GM23338 (cell line): ENCODE results near the gene TENT5C. TPM values are rescaled to one million over a fixed set of nuclear protein-coding genes. Genes with fewer than 3 reads are reported as not detected.

ENCODE experiments used
- ATAC-seq: fragments of 200-7000 bp; cut with Tn5 transposase; 3 replicates; pipeline ENCODE4 v1.9.1; 2020
- DNase-seq: peaks from one replicate; pipeline ENCODE4 v3.0.0-alpha.2; 2015; ENCODE audit warnings: low spot score
- H2AFZ ChIP-seq: fragments of 200-600 bp; sonication (generic); 2 replicates; pipeline ENCODE4 v1.8.0; 2016; ENCODE audit warnings: antibody characterized with exemption, mild to moderate bottlenecking, moderate library complexity
- H3F3A ChIP-seq: fragments of 200-600 bp; sonication (generic); replicated peaks from 2 replicates; pipeline ENCODE4 v1.8.0; 2017; ENCODE audit warnings: antibody characterized with exemption, mixed run types, low read depth
- H3K27ac ChIP-seq: fragments of 200-600 bp; sonication (generic); 2 replicates; pipeline ENCODE4 v1.6.1; 2016; ENCODE audit warnings: low read depth
- H3K27me3 ChIP-seq: fragments of 200-600 bp; sonication (generic); 2 replicates; pipeline ENCODE4 v1.8.0; 2016; ENCODE audit warnings: mild to moderate bottlenecking, mixed run types, moderate library complexity; ENCODE audit not compliant: insufficient read depth
- H3K36me3 ChIP-seq: fragments of 200-600 bp; sonication (generic); 2 replicates; pipeline ENCODE4 v1.8.0; 2016; ENCODE audit warnings: mild to moderate bottlenecking; ENCODE audit not compliant: insufficient read depth
- H3K4me1 ChIP-seq: fragments of 200-600 bp; sonication (generic); 2 replicates; pipeline ENCODE4 v1.8.0; 2016; ENCODE audit warnings: mild to moderate bottlenecking, moderate library complexity; ENCODE audit not compliant: insufficient read depth
- H3K4me2 ChIP-seq: fragments of 200-600 bp; sonication (generic); 2 replicates; pipeline ENCODE4 v1.7.1; 2017; ENCODE audit warnings: mixed run types
- H3K4me3 ChIP-seq: fragments of 200-600 bp; sonication (generic); 2 replicates; pipeline ENCODE4 v1.6.1; 2016; ENCODE audit warnings: mixed run types
- H3K79me2 ChIP-seq: fragments of 200-600 bp; sonication (generic); replicated peaks from 2 replicates; pipeline ENCODE4 v1.8.0; 2017; ENCODE audit warnings: mild to moderate bottlenecking; ENCODE audit not compliant: insufficient read depth
- H3K9me2 ChIP-seq: fragments of 200-600 bp; sonication (generic); 2 replicates; pipeline ENCODE4 v1.8.0; 2017; ENCODE audit not compliant: insufficient read depth
- H4K20me1 ChIP-seq: fragments of 200-600 bp; sonication (generic); replicated peaks from 2 replicates; pipeline ENCODE4 v1.8.0; 2017; ENCODE audit warnings: mild to moderate bottlenecking; ENCODE audit not compliant: insufficient read depth
- H3K27ac Mint-ChIP-seq: 2 replicates; pipeline ENCODE4 v1.8.0; 2020; ENCODE audit warnings: inconsistent platforms, mild to moderate bottlenecking, moderate library complexity, mixed read lengths
- H3K27me3 Mint-ChIP-seq: 3 replicates; pipeline ENCODE4 v1.8.0; 2022; ENCODE audit warnings: low read depth, mild to moderate bottlenecking, moderate library complexity, mixed read lengths, inconsistent platforms; ENCODE audit not compliant: insufficient read depth, poor library complexity
- H3K36me3 Mint-ChIP-seq: 3 replicates; pipeline ENCODE4 v1.8.0; 2021; ENCODE audit warnings: low read depth, mild to moderate bottlenecking, inconsistent platforms, moderate library complexity, mixed read lengths
- H3K4me1 Mint-ChIP-seq: 3 replicates; pipeline ENCODE4 v1.8.0; 2020; ENCODE audit warnings: mild to moderate bottlenecking, inconsistent platforms, mixed read lengths
- H3K4me3 Mint-ChIP-seq: 3 replicates; pipeline ENCODE4 v1.8.0; 2021; ENCODE audit warnings: moderate library complexity, mild to moderate bottlenecking, inconsistent platforms, mixed read lengths
- H3K9me3 Mint-ChIP-seq: 3 replicates; pipeline ENCODE4 v1.8.0; 2020; ENCODE audit warnings: moderate library complexity, mild to moderate bottlenecking, inconsistent platforms, mixed read lengths
- CTCF ChIP-seq, 2 experiments: fragments of 200-600 bp in 1 of 2; sonication (generic) in 1 of 2; conservative IDR thresholded peaks; 2 replicates each; pipeline versions ENCODE4 v1.5.1 to v1.6.1; 2016 to 2017; ENCODE audit warnings: antibody characterized with exemption in 2 of 2, low read depth in 2 of 2, mild to moderate bottlenecking in 2 of 2, moderate library complexity in 1 of 2
- EZH2phosphoT487 ChIP-seq: fragments of 200-600 bp; sonication (generic); IDR thresholded peaks from one replicate; pipeline ENCODE4 v1.8.1; 2018; ENCODE audit warnings: antibody characterized with exemption; ENCODE audit not compliant: unreplicated experiment
- JUNB ChIP-seq: IDR thresholded peaks from one replicate; pipeline ENCODE4 v1.6.1; 2016; ENCODE audit warnings: antibody characterized with exemption; ENCODE audit not compliant: unreplicated experiment
- REST ChIP-seq: IDR thresholded peaks from one replicate; pipeline ENCODE4 v1.6.1; 2018; ENCODE audit warnings: antibody characterized with exemption; ENCODE audit not compliant: unreplicated experiment
- STAT1 ChIP-seq: IDR thresholded peaks from one replicate; pipeline ENCODE4 v1.6.1; 2016; ENCODE audit warnings: antibody characterized with exemption; ENCODE audit not compliant: unreplicated experiment
- ZNF331 ChIP-seq: fragments of 250-450 bp; sonication (Bioruptor Pico); IDR thresholded peaks from 2 replicates; pipeline ENCODE4 v1.5.0; 2020; ENCODE audit warnings: low read depth, mild to moderate bottlenecking, moderate library complexity
- polyA plus RNA-seq: library from polyadenylated mRNA; unstranded; fragments of >200 nt; fragmentation: Nextera tagmentation; extraction: Ambion mirVana; gene quantifications from 2 replicates; pipeline ENCODE4 v1.2.1, GENCODE V29; 2016
- total RNA-seq: library from RNA; depleted of rRNA; stranded (reverse); fragments of >200 nt; shearing (Covaris generic); gene quantifications from 2 replicates; pipeline ENCODE4 v1.2.3, GENCODE V29; 2014
- TF ChIP-seq, protein P1 (sequence below): fragments of 250-450 bp; sonication (Bioruptor Pico); IDR thresholded peaks from 2 replicates; pipeline ENCODE4 v1.5.0; 2020; ENCODE audit warnings: mild to moderate bottlenecking, moderate library complexity
- TF ChIP-seq, protein P2 (sequence below): IDR thresholded peaks from 2 replicates; pipeline ENCODE4 v1.6.1; 2016; ENCODE audit warnings: antibody characterized with exemption

Gene TENT5C
- total and polyA plus RNA-seq, 2 experiments from 2014 or later, result 0.23 to 0.80 TPM

DNA sequence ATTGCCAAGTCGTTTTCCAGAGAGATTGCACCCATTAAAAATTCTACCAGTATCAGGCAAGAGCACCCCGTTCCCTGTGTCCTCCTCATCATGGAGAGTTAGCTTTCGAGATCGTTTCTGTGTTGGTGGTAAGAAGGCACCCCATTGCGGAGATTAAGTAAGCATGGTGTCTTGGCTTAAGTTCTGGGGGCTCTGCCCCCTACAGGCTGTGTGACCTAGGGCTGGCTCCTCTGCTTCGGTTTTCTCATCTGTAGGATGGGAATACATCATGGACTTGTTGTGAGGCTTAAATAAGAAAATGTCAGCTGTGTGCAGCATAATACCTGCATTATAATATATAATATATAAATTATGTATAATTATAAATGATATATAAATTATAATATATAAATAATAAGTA lies 36.8 kb upstream of the TENT5C start:
- Histone ChIP-seq H3K79me2 (no peaks in the 10 kb centered on the region), H3K4me1 (no peaks in the 10 kb centered on the region), H3K27me3 (no peaks in the 10 kb centered on the region), H3K4me2 (no peak overlapping the region), H4K20me1 (no peaks in the 10 kb centered on the region), H3F3A (no peaks in the 10 kb centered on the region), H2AFZ (no peak overlapping the region), H3K9me2 (no peaks in the 10 kb centered on the region), H3K36me3 (no peaks in the 10 kb centered on the region), H3K27ac (no peak overlapping the region), H3K4me3 (no peak overlapping the region)
- DNase-seq (no peak), ATAC-seq (no peak)
- Mint-ChIP-seq H3K36me3 (no peaks in the 10 kb centered on the region), H3K9me3 (no peaks in the 10 kb centered on the region), H3K27ac (no peak overlapping the region), H3K4me1 (peaks cover under 1% of the 10 kb centered on the region; the same call in 2 of the 3 replicates), H3K4me3 (no peak overlapping the region), H3K27me3 (peaks cover 3% of the 10 kb centered on the region)
- TF ChIP-seq STAT1, result no peak
- no peak for TF ChIP-seq JUNB
- peak; percentile 33 to 35 for TF ChIP-seq CTCF (conservative IDR thresholded peaks at IDR 0.05; ENCODE audit: low read depth in 2 of 2)
- TF ChIP-seq ZNF331, result no peak
- TF ChIP-seq REST, result no peak
- no peak for TF ChIP-seq EZH2phosphoT487

DNA sequence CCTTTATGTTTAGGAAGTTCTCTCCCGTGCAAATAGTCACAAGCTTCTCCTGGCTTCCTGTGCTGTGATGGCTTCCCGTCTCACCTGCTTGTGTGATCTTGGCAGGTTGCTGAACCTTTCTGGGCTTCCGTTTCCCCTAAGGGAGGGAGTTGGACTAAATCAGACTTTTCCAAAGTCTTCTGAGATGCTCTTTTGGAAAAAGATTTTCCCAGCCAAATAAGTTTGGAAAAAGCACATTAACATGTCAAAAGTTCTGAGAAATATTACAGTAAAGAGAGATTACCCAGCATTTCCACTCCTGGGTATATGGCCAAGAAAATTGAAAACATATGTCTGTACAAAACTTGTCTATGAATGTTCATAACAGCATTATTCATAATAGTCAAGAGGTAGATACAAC lies 36.0 kb upstream of the TENT5C start:
- H3K4me3 Mint-ChIP-seq, result no peak overlapping the region
- ATAC-seq, result no peak
- no peak for DNase-seq
- H3F3A ChIP-seq, result no peaks in the 10 kb centered on the region
- no peaks in the 10 kb centered on the region for H3K36me3 Mint-ChIP-seq
- H3K4me1 Mint-ChIP-seq, result peaks cover 6% of the 10 kb centered on the region
- H4K20me1 ChIP-seq, result no peaks in the 10 kb centered on the region
- no peaks in the 10 kb centered on the region for H3K27me3 ChIP-seq
- no peaks in the 10 kb centered on the region for H3K9me2 ChIP-seq
- no peak overlapping the region for H3K4me3 ChIP-seq
- no peak overlapping the region for H3K27ac Mint-ChIP-seq
- no peak overlapping the region for H3K27ac ChIP-seq
- H3K4me2 ChIP-seq, result no peak overlapping the region
- H2AFZ ChIP-seq, result no peak overlapping the region
- H3K27me3 Mint-ChIP-seq, result peaks cover 1% of the 10 kb centered on the region
- no peaks in the 10 kb centered on the region for H3K9me3 Mint-ChIP-seq
- no peaks in the 10 kb centered on the region for H3K36me3 ChIP-seq
- H3K79me2 ChIP-seq, result no peaks in the 10 kb centered on the region
- H3K4me1 ChIP-seq, result peaks cover 3% of the 10 kb centered on the region; the same call in 1 of the 2 replicates
- TF ChIP-seq, protein P1, sequence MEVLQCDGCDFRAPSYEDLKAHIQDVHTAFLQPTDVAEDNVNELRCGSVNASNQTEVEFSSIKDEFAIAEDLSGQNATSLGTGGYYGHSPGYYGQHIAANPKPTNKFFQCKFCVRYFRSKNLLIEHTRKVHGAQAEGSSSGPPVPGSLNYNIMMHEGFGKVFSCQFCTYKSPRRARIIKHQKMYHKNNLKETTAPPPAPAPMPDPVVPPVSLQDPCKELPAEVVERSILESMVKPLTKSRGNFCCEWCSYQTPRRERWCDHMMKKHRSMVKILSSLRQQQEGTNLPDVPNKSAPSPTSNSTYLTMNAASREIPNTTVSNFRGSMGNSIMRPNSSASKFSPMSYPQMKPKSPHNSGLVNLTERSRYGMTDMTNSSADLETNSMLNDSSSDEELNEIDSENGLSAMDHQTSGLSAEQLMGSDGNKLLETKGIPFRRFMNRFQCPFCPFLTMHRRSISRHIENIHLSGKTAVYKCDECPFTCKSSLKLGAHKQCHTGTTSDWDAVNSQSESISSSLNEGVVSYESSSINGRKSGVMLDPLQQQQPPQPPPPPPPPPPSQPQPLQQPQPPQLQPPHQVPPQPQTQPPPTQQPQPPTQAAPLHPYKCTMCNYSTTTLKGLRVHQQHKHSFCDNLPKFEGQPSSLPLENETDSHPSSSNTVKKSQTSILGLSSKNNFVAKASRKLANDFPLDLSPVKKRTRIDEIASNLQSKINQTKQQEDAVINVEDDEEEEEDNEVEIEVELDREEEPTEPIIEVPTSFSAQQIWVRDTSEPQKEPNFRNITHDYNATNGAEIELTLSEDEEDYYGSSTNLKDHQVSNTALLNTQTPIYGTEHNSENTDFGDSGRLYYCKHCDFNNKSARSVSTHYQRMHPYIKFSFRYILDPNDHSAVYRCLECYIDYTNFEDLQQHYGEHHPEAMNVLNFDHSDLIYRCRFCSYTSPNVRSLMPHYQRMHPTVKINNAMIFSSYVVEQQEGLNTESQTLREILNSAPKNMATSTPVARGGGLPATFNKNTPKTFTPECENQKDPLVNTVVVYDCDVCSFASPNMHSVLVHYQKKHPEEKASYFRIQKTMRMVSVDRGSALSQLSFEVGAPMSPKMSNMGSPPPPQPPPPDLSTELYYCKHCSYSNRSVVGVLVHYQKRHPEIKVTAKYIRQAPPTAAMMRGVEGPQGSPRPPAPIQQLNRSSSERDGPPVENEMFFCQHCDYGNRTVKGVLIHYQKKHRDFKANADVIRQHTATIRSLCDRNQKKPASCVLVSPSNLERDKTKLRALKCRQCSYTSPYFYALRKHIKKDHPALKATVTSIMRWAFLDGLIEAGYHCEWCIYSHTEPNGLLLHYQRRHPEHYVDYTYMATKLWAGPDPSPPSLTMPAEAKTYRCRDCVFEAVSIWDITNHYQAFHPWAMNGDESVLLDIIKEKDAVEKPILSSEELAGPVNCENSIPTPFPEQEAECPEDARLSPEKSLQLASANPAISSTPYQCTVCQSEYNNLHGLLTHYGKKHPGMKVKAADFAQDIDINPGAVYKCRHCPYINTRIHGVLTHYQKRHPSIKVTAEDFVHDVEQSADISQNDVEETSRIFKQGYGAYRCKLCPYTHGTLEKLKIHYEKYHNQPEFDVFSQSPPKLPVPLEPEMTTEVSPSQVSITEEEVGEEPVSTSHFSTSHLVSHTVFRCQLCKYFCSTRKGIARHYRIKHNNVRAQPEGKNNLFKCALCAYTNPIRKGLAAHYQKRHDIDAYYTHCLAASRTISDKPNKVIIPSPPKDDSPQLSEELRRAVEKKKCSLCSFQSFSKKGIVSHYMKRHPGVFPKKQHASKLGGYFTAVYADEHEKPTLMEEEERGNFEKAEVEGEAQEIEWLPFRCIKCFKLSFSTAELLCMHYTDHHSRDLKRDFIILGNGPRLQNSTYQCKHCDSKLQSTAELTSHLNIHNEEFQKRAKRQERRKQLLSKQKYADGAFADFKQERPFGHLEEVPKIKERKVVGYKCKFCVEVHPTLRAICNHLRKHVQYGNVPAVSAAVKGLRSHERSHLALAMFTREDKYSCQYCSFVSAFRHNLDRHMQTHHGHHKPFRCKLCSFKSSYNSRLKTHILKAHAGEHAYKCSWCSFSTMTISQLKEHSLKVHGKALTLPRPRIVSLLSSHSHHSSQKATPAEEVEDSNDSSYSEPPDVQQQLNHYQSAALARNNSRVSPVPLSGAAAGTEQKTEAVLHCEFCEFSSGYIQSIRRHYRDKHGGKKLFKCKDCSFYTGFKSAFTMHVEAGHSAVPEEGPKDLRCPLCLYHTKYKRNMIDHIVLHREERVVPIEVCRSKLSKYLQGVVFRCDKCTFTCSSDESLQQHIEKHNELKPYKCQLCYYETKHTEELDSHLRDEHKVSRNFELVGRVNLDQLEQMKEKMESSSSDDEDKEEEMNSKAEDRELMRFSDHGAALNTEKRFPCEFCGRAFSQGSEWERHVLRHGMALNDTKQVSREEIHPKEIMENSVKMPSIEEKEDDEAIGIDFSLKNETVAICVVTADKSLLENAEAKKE (CRISPR knock-in tag), result no peak
- TF ChIP-seq, protein P2, sequence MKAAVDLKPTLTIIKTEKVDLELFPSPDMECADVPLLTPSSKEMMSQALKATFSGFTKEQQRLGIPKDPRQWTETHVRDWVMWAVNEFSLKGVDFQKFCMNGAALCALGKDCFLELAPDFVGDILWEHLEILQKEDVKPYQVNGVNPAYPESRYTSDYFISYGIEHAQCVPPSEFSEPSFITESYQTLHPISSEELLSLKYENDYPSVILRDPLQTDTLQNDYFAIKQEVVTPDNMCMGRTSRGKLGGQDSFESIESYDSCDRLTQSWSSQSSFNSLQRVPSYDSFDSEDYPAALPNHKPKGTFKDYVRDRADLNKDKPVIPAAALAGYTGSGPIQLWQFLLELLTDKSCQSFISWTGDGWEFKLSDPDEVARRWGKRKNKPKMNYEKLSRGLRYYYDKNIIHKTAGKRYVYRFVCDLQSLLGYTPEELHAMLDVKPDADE, result no peak
- TF ChIP-seq ZNF331, result no peak
